ENCODE measurements around the gene ADI1.

Gene ADI1

DNA sequence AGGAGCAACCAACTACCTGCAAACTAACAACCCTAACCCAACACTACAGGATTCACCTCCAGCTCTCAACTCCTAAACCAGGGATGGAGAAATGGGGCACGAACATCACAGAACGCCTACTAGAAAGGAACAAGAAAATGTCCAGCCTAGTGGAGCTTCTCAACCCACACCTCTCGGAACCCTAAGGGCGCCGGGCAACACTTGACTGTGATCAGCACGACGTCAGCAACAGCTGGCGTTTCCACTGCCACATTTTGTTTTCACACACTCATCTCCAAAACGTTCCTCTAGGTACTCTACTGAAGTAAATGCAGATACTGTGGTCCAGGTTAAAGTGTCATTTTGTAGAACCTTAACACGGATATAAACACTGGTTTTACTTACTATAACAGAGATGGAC is 34.6 kb upstream of the ADI1 start:
- TF ChIP-seq, protein P1, sequence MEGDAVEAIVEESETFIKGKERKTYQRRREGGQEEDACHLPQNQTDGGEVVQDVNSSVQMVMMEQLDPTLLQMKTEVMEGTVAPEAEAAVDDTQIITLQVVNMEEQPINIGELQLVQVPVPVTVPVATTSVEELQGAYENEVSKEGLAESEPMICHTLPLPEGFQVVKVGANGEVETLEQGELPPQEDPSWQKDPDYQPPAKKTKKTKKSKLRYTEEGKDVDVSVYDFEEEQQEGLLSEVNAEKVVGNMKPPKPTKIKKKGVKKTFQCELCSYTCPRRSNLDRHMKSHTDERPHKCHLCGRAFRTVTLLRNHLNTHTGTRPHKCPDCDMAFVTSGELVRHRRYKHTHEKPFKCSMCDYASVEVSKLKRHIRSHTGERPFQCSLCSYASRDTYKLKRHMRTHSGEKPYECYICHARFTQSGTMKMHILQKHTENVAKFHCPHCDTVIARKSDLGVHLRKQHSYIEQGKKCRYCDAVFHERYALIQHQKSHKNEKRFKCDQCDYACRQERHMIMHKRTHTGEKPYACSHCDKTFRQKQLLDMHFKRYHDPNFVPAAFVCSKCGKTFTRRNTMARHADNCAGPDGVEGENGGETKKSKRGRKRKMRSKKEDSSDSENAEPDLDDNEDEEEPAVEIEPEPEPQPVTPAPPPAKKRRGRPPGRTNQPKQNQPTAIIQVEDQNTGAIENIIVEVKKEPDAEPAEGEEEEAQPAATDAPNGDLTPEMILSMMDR (IDR thresholded peaks at IDR 0.05; ENCODE audit: low read depth, low read length): no peak
- no peak overlapping the region for H3K4me3 ChIP-seq (replicated peaks in 1 of 2; ENCODE audit: low read depth in 2 of 2, low read length in 2 of 2)
- no peak for DNase-seq (ENCODE audit: low read depth in 2 of 2)

DNA sequence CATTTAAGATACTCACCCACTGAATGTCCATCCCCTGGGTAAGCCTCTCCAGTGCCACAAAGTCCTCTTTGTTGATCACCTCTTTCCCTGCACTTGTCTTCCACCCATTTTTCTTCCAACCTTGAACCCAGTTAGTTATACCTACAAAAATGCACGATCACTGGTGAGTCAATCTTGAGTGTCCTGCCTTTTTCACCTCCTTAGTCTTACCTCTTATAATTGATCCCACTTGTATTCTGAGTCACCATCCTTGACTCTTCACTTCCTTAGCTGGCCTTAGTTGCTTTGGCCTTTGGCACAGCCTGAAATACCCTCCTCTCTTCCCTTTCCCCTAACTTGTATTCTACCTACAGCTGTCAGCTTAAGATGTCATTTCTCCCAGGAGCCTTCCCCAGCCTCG is 28.6 kb upstream of the ADI1 start:
- TF ChIP-seq, protein P1 (IDR thresholded peaks at IDR 0.05; ENCODE audit: low read depth, low read length): no peak
- no peak for DNase-seq (ENCODE audit: low read depth in 2 of 2)
- no peak overlapping the region for H3K4me3 ChIP-seq (replicated peaks in 1 of 2; ENCODE audit: low read depth in 2 of 2, low read length in 2 of 2)

DNA sequence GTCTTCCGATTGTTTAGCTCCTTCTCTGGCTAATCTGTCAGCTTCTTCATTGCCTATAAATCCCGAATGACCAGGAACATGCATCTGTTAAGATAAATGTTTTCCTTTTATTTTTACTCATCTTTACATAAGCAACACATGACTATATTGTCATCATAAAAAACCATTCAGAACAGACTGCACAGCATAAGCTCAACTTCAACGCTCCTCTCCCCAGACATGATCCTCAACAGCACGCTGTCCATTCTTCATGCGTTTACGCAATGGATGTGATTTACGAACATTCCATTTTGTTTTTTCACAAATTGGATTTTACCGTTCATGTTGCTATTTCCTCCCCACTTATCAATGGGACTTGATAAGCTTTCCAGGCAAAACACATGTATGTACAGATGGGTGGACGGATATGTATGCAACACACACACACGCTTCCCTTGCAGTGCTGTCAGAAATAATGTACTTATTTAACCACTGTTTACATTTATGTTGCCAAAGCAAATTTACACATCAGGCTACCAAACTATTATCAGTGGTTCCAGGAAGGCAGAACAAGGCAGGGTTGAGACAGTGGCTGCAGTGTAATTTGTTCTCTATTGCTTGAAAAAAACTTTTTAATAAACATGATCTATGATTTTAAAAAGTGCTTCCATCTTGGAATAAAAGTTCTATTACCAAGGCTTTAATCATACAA is 26.6 kb upstream of the ADI1 start:
- DNase-seq (ENCODE audit: low read depth in 2 of 2): no peak
- TF ChIP-seq, protein P1 (IDR thresholded peaks at IDR 0.05; ENCODE audit: low read depth, low read length): no peak
- H3K4me3 ChIP-seq (replicated peaks in 1 of 2; ENCODE audit: low read depth in 2 of 2, low read length in 2 of 2): no peak overlapping the region

- DNase-seq (ENCODE audit: low read depth in 2 of 2): no peak
- TF ChIP-seq, protein P1 (IDR thresholded peaks at IDR 0.05; ENCODE audit: low read depth, low read length): no peak
- H3K4me3 ChIP-seq (replicated peaks in 1 of 2; ENCODE audit: low read depth in 2 of 2, low read length in 2 of 2): no peak overlapping the region
Measured at GRCh38 chr2:3543023-3543683, 23.8 kb upstream of the ADI1 start.

- no peak for DNase-seq (ENCODE audit: low read depth in 2 of 2)
- no peak overlapping the region for H3K4me3 ChIP-seq (replicated peaks in 1 of 2; ENCODE audit: low read depth in 2 of 2, low read length in 2 of 2)
- TF ChIP-seq, protein P1 (IDR thresholded peaks at IDR 0.05; ENCODE audit: low read depth, low read length): no peak
Measured at GRCh38 chr2:3542107-3542506, 22.8 kb upstream of the ADI1 start.

DNA sequence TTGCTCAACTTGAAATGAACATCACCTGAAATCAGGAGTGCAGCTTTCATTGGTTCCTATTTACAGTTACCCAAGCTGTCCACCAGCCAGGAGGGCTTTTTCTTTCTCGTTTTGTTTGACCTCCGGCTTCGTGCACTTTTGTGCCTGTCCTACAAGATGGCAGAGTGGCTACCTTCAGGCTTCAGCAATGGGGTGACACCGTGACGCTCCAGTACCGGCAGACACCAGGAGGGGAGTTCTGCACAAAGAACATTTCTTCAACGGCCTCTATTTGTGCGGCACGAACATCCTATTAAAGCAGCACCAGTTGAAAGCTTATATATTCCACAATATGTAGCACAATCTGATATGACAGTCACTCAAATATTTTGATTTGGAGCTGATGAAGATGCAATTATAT is 20.5 kb upstream of the ADI1 start:
- DNase-seq (ENCODE audit: low read depth in 2 of 2): no peak
- TF ChIP-seq, protein P1 (IDR thresholded peaks at IDR 0.05; ENCODE audit: low read depth, low read length): no peak
- no peak overlapping the region for H3K4me3 ChIP-seq (replicated peaks in 1 of 2; ENCODE audit: low read depth in 2 of 2, low read length in 2 of 2)
